Measurements from ENCODE around the gene HLA-DMB.

HLA-DMB gene

GRCh38 chr6:32937230-32937633 is 3.6 kb downstream of the HLA-DMB start (continued):
- TF ChIP-seq TSHZ2 (CRISPR knock-in tag; IDR thresholded peaks at IDR 0.05) (no peak), TOX (CRISPR knock-in tag; IDR thresholded peaks at IDR 0.05; ENCODE audit: borderline replicate concordance) (no peak)

- no peak for ATAC-seq
- TF ChIP-seq PPARA (CRISPR knock-in tag; IDR thresholded peaks at IDR 0.05; ENCODE audit: borderline replicate concordance) (no peak), CREB5 (CRISPR knock-in tag; IDR thresholded peaks at IDR 0.05; ENCODE audit: low read depth) (no peak)
Observed at GRCh38 chr6:32936239-32937152, 4.3 kb downstream of the HLA-DMB start.

GRCh38 chr6:32935551-32936238 is 5.1 kb downstream of the HLA-DMB start:
- TF ChIP-seq ESRRG (CRISPR knock-in tag; IDR thresholded peaks at IDR 0.05) = no peak
- no peak for TF ChIP-seq SNAI2 (CRISPR knock-in tag; IDR thresholded peaks at IDR 0.05)
- TF ChIP-seq CSDC2 (CRISPR knock-in tag; IDR thresholded peaks at IDR 0.05) = no peak
- TF ChIP-seq ZFP30 (CRISPR knock-in tag; IDR thresholded peaks at IDR 0.05) = no peak
- no peak for TF ChIP-seq ZC3H10 (CRISPR knock-in tag; IDR thresholded peaks at IDR 0.05)
- TF ChIP-seq CREB5 (CRISPR knock-in tag; IDR thresholded peaks at IDR 0.05; ENCODE audit: low read depth) = no peak
- no peak for TF ChIP-seq POU6F1 (CRISPR knock-in tag; IDR thresholded peaks at IDR 0.05; ENCODE audit: borderline replicate concordance, low read depth)
- TF ChIP-seq GLIS3 (CRISPR knock-in tag; IDR thresholded peaks at IDR 0.05) = no peak
- no peak for TF ChIP-seq ZFP3 (CRISPR knock-in tag; IDR thresholded peaks at IDR 0.05)
- TF ChIP-seq ZNF565 (CRISPR knock-in tag; conservative IDR thresholded peaks at IDR 0.05; ENCODE audit: low read depth) = no peak
- TF ChIP-seq BACH2 (CRISPR knock-in tag; IDR thresholded peaks at IDR 0.05; ENCODE audit: borderline replicate concordance) = no peak
- no peak for TF ChIP-seq ZNF70 (CRISPR knock-in tag; IDR thresholded peaks at IDR 0.05)

GRCh38 chr6:32933661-32934085 is 7.2 kb downstream of the HLA-DMB start:
- peak; percentile 82 for ATAC-seq
- TF ChIP-seq TSHZ2 (CRISPR knock-in tag; IDR thresholded peaks at IDR 0.05) = no peak
- TF ChIP-seq ZFP3 (CRISPR knock-in tag; IDR thresholded peaks at IDR 0.05) = no peak
- TF ChIP-seq RARB (CRISPR knock-in tag; IDR thresholded peaks at IDR 0.05) = no peak
- no peak for TF ChIP-seq CSDC2 (CRISPR knock-in tag; IDR thresholded peaks at IDR 0.05)
- TF ChIP-seq CSRNP3 (CRISPR knock-in tag; IDR thresholded peaks at IDR 0.05) = no peak
- TF ChIP-seq TCF4 (CRISPR knock-in tag; IDR thresholded peaks at IDR 0.05; ENCODE audit: borderline replicate concordance) = no peak
- TF ChIP-seq GLIS3 (CRISPR knock-in tag; IDR thresholded peaks at IDR 0.05) = no peak
- no peak for TF ChIP-seq ARNTL (CRISPR knock-in tag; IDR thresholded peaks at IDR 0.05; ENCODE audit: borderline replicate concordance, low read depth)
- no peak for TF ChIP-seq TOX (CRISPR knock-in tag; IDR thresholded peaks at IDR 0.05; ENCODE audit: borderline replicate concordance)
- TF ChIP-seq PPARA (CRISPR knock-in tag; IDR thresholded peaks at IDR 0.05; ENCODE audit: borderline replicate concordance) = no peak
- TF ChIP-seq ZNF70 (CRISPR knock-in tag; IDR thresholded peaks at IDR 0.05) = no peak
- TF ChIP-seq CREB5 (CRISPR knock-in tag; IDR thresholded peaks at IDR 0.05; ENCODE audit: low read depth) = no peak
- no peak for TF ChIP-seq SNAI2 (CRISPR knock-in tag; IDR thresholded peaks at IDR 0.05)
- TF ChIP-seq ZNF8 (CRISPR knock-in tag; IDR thresholded peaks at IDR 0.05) = no peak
- no peak for TF ChIP-seq ZNF565 (CRISPR knock-in tag; conservative IDR thresholded peaks at IDR 0.05; ENCODE audit: low read depth)

More at GRCh38 chr6:32935551-32936238, 5.1 kb downstream of the HLA-DMB start:
- ATAC-seq = no peak

Data from SK-N-SH treated with all-trans-retinoic acid at 6 μM for 48 hours (cell line).